HG03135 (cell line): Measurements from ENCODE around the gene ARMH4.

Experiments
- ATAC-seq: cut with Tn5 transposase; IDR thresholded peaks from one replicate; pipeline ENCODE4 v1.9.1; 2021; ENCODE audit warnings: mild to moderate bottlenecking, moderate library complexity; ENCODE audit not compliant: unreplicated experiment

The ARMH4 gene

DNA sequence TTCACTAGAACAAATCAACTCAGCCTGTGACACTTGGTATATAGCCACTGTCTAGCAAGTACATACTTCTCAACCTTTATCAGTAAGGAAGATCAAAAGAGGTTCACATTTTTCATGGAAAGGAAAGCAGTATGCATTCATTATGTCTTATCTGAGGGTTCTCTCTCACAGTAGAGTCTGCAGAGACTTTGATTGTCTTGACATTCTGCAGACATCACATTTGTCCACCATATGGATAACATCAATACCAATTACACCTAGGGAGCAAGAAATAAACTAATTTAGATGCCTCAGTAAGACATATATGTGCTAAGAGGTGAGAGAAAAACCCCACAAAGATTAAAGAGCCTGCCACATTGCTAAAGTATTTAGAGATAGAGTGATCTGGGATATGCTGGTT is 175.3 kb downstream of the ARMH4 start:
- ATAC-seq: no peak

GRCh38 chr14:57974896-57975295 is 177.1 kb downstream of the ARMH4 start:
- no peak for ATAC-seq

GRCh38 chr14:57970594-57970993 is 181.4 kb downstream of the ARMH4 start:
- no peak for ATAC-seq

GRCh38 chr14:57970175-57970574 is 181.8 kb downstream of the ARMH4 start:
- ATAC-seq: no peak

- ATAC-seq: no peak
Measured at GRCh38 chr14:57963071-57963470, 188.9 kb downstream of the ARMH4 start.

DNA sequence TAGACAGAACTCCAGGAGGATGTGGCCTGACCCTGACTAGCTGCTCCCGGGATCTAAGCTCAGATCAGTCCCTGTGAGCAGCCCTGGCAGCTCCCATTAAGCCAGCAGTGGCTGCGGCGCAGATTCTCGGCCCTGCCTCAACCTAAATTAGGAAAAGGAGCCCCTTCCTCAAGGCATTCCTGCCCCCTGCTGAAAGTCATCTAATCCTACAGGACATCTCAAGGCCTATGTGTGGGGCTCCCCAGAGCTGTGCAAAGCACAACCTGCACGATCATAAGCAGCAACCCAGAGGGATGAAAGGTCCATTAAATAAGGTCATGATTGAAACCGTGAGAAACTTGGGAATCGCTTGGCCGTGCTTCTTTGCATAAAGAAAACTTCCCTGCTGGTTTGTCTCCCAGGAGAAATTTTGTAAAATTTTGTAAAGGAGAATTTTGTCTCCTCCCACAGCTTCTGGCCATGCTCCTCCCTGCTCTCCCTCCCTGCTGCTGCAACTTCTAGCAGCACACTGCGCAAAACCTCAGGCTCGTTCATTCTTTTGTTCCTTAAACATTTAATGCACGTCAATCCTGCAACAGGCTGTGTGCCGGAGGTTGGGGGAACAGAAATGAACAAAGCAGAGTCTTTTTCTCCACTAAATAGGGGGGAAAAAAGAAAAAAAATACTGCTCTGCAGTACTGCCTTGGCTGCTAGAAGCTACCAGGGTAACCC is 189.5 kb downstream of the ARMH4 start:
- ATAC-seq: no peak

DNA sequence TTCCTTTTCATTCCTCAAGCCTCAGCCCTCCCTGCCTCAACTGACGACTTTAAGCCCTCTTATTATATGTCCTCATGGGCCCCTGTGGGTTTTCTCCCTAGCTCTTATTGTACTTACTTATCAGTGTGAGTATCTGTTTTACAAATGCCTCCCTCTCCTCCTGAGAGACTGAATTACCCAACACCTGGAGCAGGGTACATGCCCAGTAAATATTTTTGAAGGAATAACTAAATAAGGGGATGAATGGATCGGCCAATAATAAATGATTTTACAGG is 190.3 kb downstream of the ARMH4 start:
- ATAC-seq: no peak

GRCh38 chr14:57960946-57961785 is 190.8 kb downstream of the ARMH4 start:
- no peak for ATAC-seq

DNA sequence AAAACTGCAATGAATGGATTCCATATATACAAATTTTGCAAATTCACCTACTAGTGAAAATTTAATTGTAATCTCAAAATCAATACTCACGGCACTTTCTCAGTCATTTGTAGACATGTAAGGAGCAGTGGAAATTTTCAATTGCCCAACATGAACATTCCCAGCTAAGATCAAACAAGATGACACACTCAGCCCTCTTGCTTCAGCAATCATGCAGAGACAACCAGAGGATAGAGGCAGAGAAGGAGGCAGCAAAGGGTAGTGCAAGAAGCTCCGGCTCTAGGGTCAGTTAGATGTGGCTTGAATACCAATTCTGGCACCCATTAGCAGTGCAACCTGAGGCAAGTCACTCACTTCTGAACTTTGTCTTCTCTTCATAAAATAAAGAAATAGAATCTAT is 194.6 kb downstream of the ARMH4 start:
- ATAC-seq: no peak
